Loucy (cell line): Measurements from ENCODE around the gene NLGN1.

ENCODE experiments used
- CTCF ChIP-seq: fragments of 200-600 bp; sonication (generic); conservative IDR thresholded peaks from 2 replicates; pipeline ENCODE4 v1.5.1; 2014; ENCODE audit warnings: mild to moderate bottlenecking, antibody characterized with exemption, low read length
- EZH2phosphoT487 ChIP-seq: fragments of 200-600 bp; IDR thresholded peaks from 2 replicates; pipeline ENCODE4 v1.6.1; 2018; ENCODE audit warnings: antibody characterized with exemption, mild to moderate bottlenecking, moderate library complexity, borderline replicate concordance

GRCh38 chr3:173893835-173894234 is 496.3 kb downstream of the NLGN1 start:
- no peak for TF ChIP-seq CTCF
- no peak for TF ChIP-seq EZH2phosphoT487
